ENCODE measurements around the gene AAK1. TPM values are rescaled to one million over a fixed set of nuclear protein-coding genes. Genes with fewer than 3 reads are reported as not detected.

AAK1 gene
- total RNA-seq, 6 experiments from 2014 or later: 96.6 to 123 (median 108) TPM

- Mint-ChIP-seq H3K36me3 (ENCODE audit: low read depth) (peaks cover 31% of the 10 kb centered on the region), H3K27me3 (ENCODE audit: insufficient read depth) (peaks cover 1% of the 10 kb centered on the region; the same call in 1 of the 2 replicates), H3K9me3 (no peaks in the 10 kb centered on the region), H3K4me1 (ENCODE audit: low read depth) (peaks cover 15% of the 10 kb centered on the region), H3K27ac (no peak overlapping the region), H3K4me3 (no peak overlapping the region)
- DNase-seq: no peak
- no peak for TF ChIP-seq CTCF (IDR thresholded peaks at IDR 0.05)
Observed at GRCh38 chr2:69538249-69538648, 105.3 kb downstream of the AAK1 start.

- H3K36me3 Mint-ChIP-seq (ENCODE audit: low read depth): peaks cover 30% of the 10 kb centered on the region
- H3K9me3 Mint-ChIP-seq: no peaks in the 10 kb centered on the region
- peaks cover 15% of the 10 kb centered on the region for H3K4me1 Mint-ChIP-seq (ENCODE audit: low read depth)
- no peak overlapping the region for H3K4me3 Mint-ChIP-seq
- H3K27ac Mint-ChIP-seq: no peak overlapping the region
- peaks cover 1% of the 10 kb centered on the region; the same call in 1 of the 2 replicates for H3K27me3 Mint-ChIP-seq (ENCODE audit: insufficient read depth)
- no peak for TF ChIP-seq CTCF (IDR thresholded peaks at IDR 0.05)
- DNase-seq: no peak
Observed at GRCh38 chr2:69535817-69536241, 107.7 kb downstream of the AAK1 start.

DNA sequence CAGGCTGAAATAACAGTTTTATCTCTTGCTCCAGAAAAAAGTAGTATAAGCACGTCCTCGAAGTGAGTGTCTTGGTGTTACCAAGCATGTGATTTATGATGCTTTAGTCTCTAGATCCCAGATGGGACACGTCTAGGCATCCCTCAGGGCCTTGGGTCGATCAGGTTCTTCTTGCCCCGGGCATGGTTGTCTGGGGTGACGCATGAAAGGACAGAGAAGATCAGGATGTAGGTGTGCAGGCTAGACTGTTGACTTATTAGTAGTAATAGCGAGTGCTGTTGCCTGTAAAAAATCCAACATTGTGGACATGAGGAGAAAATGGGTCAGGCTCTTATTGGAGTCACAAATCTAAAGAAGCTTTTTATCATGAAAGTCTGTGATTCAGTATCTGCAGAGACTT lies 112.4 kb downstream of the AAK1 start:
- no peaks in the 10 kb centered on the region; the same call in none of the 2 replicates for H3K4me1 Mint-ChIP-seq (ENCODE audit: low read depth)
- TF ChIP-seq CTCF (IDR thresholded peaks at IDR 0.05): no peak
- H3K36me3 Mint-ChIP-seq (ENCODE audit: low read depth): peaks cover 38% of the 10 kb centered on the region
- H3K4me3 Mint-ChIP-seq: no peak overlapping the region
- H3K27me3 Mint-ChIP-seq (ENCODE audit: insufficient read depth): no peaks in the 10 kb centered on the region; the same call in 1 of the 2 replicates
- no peaks in the 10 kb centered on the region for H3K9me3 Mint-ChIP-seq
- DNase-seq: no peak
- no peak overlapping the region; the same call in 1 of the 2 replicates for H3K27ac Mint-ChIP-seq

GRCh38 chr2:69529480-69529879 lies 114.1 kb downstream of the AAK1 start:
- DNase-seq: no peak
- TF ChIP-seq CTCF (IDR thresholded peaks at IDR 0.05): no peak
- peaks cover 11% of the 10 kb centered on the region for H3K4me1 Mint-ChIP-seq (ENCODE audit: low read depth)
- no peak overlapping the region for H3K4me3 Mint-ChIP-seq
- no peaks in the 10 kb centered on the region; the same call in 1 of the 2 replicates for H3K27me3 Mint-ChIP-seq (ENCODE audit: insufficient read depth)
- H3K9me3 Mint-ChIP-seq: no peaks in the 10 kb centered on the region
- no peak overlapping the region for H3K27ac Mint-ChIP-seq
- H3K36me3 Mint-ChIP-seq (ENCODE audit: low read depth): peaks cover 46% of the 10 kb centered on the region

DNA sequence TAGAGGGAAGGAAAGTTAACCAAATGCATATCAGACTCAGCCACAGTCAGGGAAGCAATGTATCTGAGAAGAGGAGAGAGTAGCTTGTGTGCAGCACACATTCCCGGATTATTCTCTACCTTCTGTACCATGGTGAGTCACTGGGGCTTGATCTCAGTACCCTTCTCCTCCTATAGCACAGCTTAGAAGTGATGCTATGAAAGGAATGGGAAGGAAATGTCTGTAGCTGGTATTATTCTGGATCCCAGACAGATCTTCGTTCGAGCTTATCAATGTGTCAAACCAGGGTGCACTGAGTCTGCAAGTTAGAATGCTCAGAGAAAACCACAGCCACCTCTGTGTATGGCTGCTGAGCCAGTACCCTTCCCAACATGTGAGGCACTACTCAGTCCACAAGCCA lies 118.3 kb downstream of the AAK1 start:
- Mint-ChIP-seq H3K9me3 (no peaks in the 10 kb centered on the region), H3K4me3 (no peak overlapping the region), H3K27ac (no peak overlapping the region), H3K27me3 (ENCODE audit: insufficient read depth) (no peaks in the 10 kb centered on the region; the same call in none of the 2 replicates), H3K4me1 (ENCODE audit: low read depth) (peaks cover 11% of the 10 kb centered on the region; the same call in 1 of the 2 replicates), H3K36me3 (ENCODE audit: low read depth) (peaks cover 63% of the 10 kb centered on the region)
- DNase-seq: no peak
- no peak for TF ChIP-seq CTCF (IDR thresholded peaks at IDR 0.05)

Data from HFFc6 (cell line).